Epithelial cell of proximal tubule (primary cell): ENCODE data around the gene C1QA. TPM values are rescaled to one million over a fixed set of nuclear protein-coding genes. Genes with fewer than 3 reads are reported as not detected.

Source experiments
- DNase-seq: peaks from one replicate; pipeline ENCODE4 v3.0.0-alpha.2; 2011; ENCODE audit warnings: low read depth
- H3K4me3 ChIP-seq: 2 replicates; pipeline ENCODE4 v1.5.1; 2011; ENCODE audit warnings: low read depth, mild to moderate bottlenecking, low read length
- CTCF ChIP-seq: conservative IDR thresholded peaks from 2 replicates; pipeline ENCODE4 v1.5.1; 2012; ENCODE audit warnings: low read depth, mild to moderate bottlenecking, low read length
- total RNA-seq: library from RNA; depleted of rRNA; stranded (reverse); fragments of >200 nt; gene quantifications from 2 replicates; pipeline ENCODE4 v1.2.3, GENCODE V29; 2015

Gene C1QA
- total RNA-seq, 1 donor from 2014 or later = not detected

- no peak for TF ChIP-seq CTCF
- DNase-seq = no peak
- H3K4me3 ChIP-seq = no peak overlapping the region
Observed at GRCh38 chr1:22637907-22638445, 1.5 kb downstream of the C1QA start.

GRCh38 chr1:22638476-22639234, 2.2 kb downstream of the C1QA start:
- H3K4me3 ChIP-seq = no peak overlapping the region
- no peak for DNase-seq
- no peak for TF ChIP-seq CTCF

- TF ChIP-seq CTCF = peak; percentile 13
- H3K4me3 ChIP-seq = no peak overlapping the region
- DNase-seq = no peak
Observed at GRCh38 chr1:22639286-22639685, 2.9 kb downstream of the C1QA start.

- H3K4me3 ChIP-seq = no peak overlapping the region
- no peak for DNase-seq
- no peak for TF ChIP-seq CTCF
Observed at GRCh38 chr1:22641247-22641646, 4.8 kb downstream of the C1QA start.

- no peak overlapping the region for H3K4me3 ChIP-seq
- no peak for DNase-seq
- TF ChIP-seq CTCF = peak; percentile 89
Observed at GRCh38 chr1:22641906-22642636, 5.6 kb downstream of the C1QA start.

GRCh38 chr1:22643381-22643780, 7.0 kb downstream of the C1QA start, which contains the start of gene C1QC:
Gene C1QC, plus strand, starts transcription at chr1:22643633. Its CDS starts 391 bp downstream, at chr1:22644024.
- TF ChIP-seq CTCF = no peak
- H3K4me3 ChIP-seq = no peak within 1 kb of the TSS
- DNase-seq = no peak
